NCI-H1417 treated with DMSO at 0.1 percent for 48 hours (cell line): Measurements from ENCODE around the gene FYN.

Experiments
- DNase-seq: peaks from one replicate; lab custom pipeline; 2025; lab: John Stamatoyannopoulos, UW

FYN gene

GRCh38 chr6:111806561-111807497 is 66.4 kb downstream of the FYN start:
- no peak for DNase-seq

- no peak for DNase-seq
Observed at GRCh38 chr6:111806165-111806547, 67.1 kb downstream of the FYN start.

GRCh38 chr6:111805511-111806164 is 67.6 kb downstream of the FYN start:
- DNase-seq = no peak

- DNase-seq = no peak
Observed at GRCh38 chr6:111804627-111805235, 68.5 kb downstream of the FYN start.

- DNase-seq = no peak
Observed at GRCh38 chr6:111803804-111804203, 69.4 kb downstream of the FYN start.

- DNase-seq = no peak
Observed at GRCh38 chr6:111803371-111803770, 69.9 kb downstream of the FYN start.

GRCh38 chr6:111802720-111803330 is 70.4 kb downstream of the FYN start:
- no peak for DNase-seq

GRCh38 chr6:111802015-111802414 is 71.2 kb downstream of the FYN start:
- DNase-seq = no peak

- DNase-seq = no peak
Observed at GRCh38 chr6:111800821-111801220, 72.4 kb downstream of the FYN start.

GRCh38 chr6:111800259-111800765 is 72.9 kb downstream of the FYN start:
- no peak for DNase-seq

GRCh38 chr6:111799576-111800258 is 73.5 kb downstream of the FYN start:
- DNase-seq = no peak

- no peak for DNase-seq
Observed at GRCh38 chr6:111798281-111798725, 74.9 kb downstream of the FYN start.

GRCh38 chr6:111796310-111796918 is 76.8 kb downstream of the FYN start:
- no peak for DNase-seq

- DNase-seq = no peak
Observed at GRCh38 chr6:111795558-111795957, 77.7 kb downstream of the FYN start.

GRCh38 chr6:111794727-111795452 is 78.4 kb downstream of the FYN start:
- no peak for DNase-seq

GRCh38 chr6:111794300-111794699 is 79.0 kb downstream of the FYN start:
- no peak for DNase-seq

- no peak for DNase-seq
Observed at GRCh38 chr6:111793711-111794111, 79.5 kb downstream of the FYN start.

GRCh38 chr6:111792914-111793700 is 80.1 kb downstream of the FYN start:
- DNase-seq = no peak

- no peak for DNase-seq
Observed at GRCh38 chr6:111792241-111792640, 81.0 kb downstream of the FYN start.

- no peak for DNase-seq
Observed at GRCh38 chr6:111791415-111791814, 81.8 kb downstream of the FYN start.
